Activated CD8-positive, alpha-beta T cell treated with anti-CD3 and anti-CD28 coated beads for 36 hours (primary cell): Measurements from ENCODE around the gene GTF2H1. TPM values are rescaled to one million over a fixed set of nuclear protein-coding genes. Genes with fewer than 3 reads are reported as not detected.
A peak's percentile ranks its signal among the peaks of the same experiment; 100 is the strongest.

Source experiments
- ATAC-seq: fragments of 200-7000 bp; cut with Tn5 transposase; one replicate; pipeline ENCODE4 v1.10.0; 2021; ENCODE audit warnings: mild to moderate bottlenecking, moderate library complexity
- CTCF ChIA-PET: fragments of 350-600 bp; sonication (Branson Sonifier 250); formaldehyde crosslinking; loops from one replicate; lab custom pipeline; 2021; ENCODE audit warnings: antibody characterized with exemption; lab: Charles Lee
- POLR2A ChIA-PET: fragments of 350-600 bp; sonication (Branson Sonifier 250); formaldehyde crosslinking; loops from one replicate; lab custom pipeline; 2021; ENCODE audit warnings: antibody characterized with exemption; lab: Charles Lee
- DNase-seq: peaks from one replicate; pipeline ENCODE4 v3.0.0-alpha.2; 2020
- H3K27ac Mint-ChIP-seq: one replicate; pipeline ENCODE4 v1.8.0; 2021; ENCODE audit warnings: mild to moderate bottlenecking, mixed read lengths
- H3K27me3 Mint-ChIP-seq: one replicate; pipeline ENCODE4 v1.8.0; 2021; ENCODE audit warnings: mixed read lengths
- H3K36me3 Mint-ChIP-seq: one replicate; pipeline ENCODE4 v1.8.0; 2021; ENCODE audit warnings: low read depth, mixed read lengths
- H3K4me1 Mint-ChIP-seq: one replicate; pipeline ENCODE4 v1.8.0; 2021; ENCODE audit warnings: low read depth, mixed read lengths
- H3K4me3 Mint-ChIP-seq: one replicate; pipeline ENCODE4 v1.8.0; 2021; ENCODE audit warnings: mild to moderate bottlenecking, moderate library complexity, mixed read lengths
- H3K9me3 Mint-ChIP-seq: one replicate; pipeline ENCODE4 v1.8.0; 2021; ENCODE audit warnings: mixed read lengths
- intact Hi-C: fragments of 100-400 bp; cut with micrococcal nuclease; formaldehyde crosslinking; loops from one replicate; pipeline ENCODE4 v1.10.0; 2022
- total RNA-seq, 2 experiments: library from RNA; stranded (reverse); gene quantifications; one replicate each; pipeline ENCODE4 v1.2.3, GENCODE V29; 2021
- TF ChIP-seq, protein P1 (sequence below): fragments of 200-600 bp; IDR thresholded peaks from one replicate; pipeline ENCODE4 v1.8.0; 2022; ENCODE audit warnings: antibody characterized with exemption, mild to moderate bottlenecking

Gene GTF2H1
- total RNA-seq, 2 experiments from 2014 or later, result 44.5 to 46.6 TPM

DNA sequence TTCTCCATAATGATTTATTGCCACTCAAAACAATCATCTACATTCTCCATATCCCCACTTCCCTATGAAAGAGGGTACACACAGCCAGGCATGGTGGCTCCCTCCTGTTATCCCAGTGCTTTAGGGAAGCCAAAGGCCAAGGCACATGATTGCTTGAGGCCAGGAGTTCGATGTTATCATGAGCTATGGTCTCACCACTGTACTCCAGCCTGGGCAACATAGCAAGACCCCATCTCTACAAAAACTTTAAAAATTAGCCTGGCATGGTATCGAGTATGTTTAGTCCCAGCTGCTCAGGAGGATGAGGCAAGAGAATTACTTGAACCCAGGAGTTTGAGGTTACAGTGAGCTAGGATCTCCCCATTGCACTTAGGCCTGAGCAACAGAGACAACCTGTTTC is 6.5 kb upstream of the GTF2H1 start:
- no peak overlapping the region for H3K4me3 Mint-ChIP-seq
- H3K9me3 Mint-ChIP-seq, result no peaks in the 10 kb centered on the region
- peaks cover 30% of the 10 kb centered on the region for H3K4me1 Mint-ChIP-seq
- ATAC-seq (no peak), DNase-seq (no peak)
- TF ChIP-seq, protein P1, sequence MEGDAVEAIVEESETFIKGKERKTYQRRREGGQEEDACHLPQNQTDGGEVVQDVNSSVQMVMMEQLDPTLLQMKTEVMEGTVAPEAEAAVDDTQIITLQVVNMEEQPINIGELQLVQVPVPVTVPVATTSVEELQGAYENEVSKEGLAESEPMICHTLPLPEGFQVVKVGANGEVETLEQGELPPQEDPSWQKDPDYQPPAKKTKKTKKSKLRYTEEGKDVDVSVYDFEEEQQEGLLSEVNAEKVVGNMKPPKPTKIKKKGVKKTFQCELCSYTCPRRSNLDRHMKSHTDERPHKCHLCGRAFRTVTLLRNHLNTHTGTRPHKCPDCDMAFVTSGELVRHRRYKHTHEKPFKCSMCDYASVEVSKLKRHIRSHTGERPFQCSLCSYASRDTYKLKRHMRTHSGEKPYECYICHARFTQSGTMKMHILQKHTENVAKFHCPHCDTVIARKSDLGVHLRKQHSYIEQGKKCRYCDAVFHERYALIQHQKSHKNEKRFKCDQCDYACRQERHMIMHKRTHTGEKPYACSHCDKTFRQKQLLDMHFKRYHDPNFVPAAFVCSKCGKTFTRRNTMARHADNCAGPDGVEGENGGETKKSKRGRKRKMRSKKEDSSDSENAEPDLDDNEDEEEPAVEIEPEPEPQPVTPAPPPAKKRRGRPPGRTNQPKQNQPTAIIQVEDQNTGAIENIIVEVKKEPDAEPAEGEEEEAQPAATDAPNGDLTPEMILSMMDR, result no peak
- peaks cover 20% of the 10 kb centered on the region for H3K36me3 Mint-ChIP-seq
- ChIA-PET CTCF (interaction anchor here (1.1 to 2.6 kb wide), 2 partner anchors 10 to 72 kb away, joined by 3 to 10 read pairs; no protein-coding TSS in a partner anchor), POLR2A (no interaction called here)
- intact Hi-C loops, result no loop called here
- no peak overlapping the region for H3K27ac Mint-ChIP-seq
- no peaks in the 10 kb centered on the region for H3K27me3 Mint-ChIP-seq

DNA sequence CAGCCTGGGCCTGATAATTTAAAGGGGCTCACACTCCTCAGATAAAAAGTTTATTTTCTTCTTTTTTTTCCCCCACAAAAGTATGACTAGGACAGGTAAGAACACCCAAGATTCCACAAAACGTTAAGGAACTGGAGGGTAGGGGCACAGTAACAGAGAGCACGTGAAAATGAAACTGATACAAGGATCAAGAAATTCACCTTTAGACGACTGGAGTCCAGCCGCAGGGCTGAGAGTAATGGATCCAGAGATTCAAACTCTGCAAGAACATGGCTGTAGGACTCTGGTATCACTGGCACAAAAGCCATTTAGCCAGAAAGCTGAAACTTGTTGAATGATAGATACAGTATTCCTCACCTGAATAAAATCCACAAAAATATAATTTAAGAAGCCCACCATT is 4.8 kb upstream of the GTF2H1 start:
- no peak for ATAC-seq
- Mint-ChIP-seq H3K9me3 (no peaks in the 10 kb centered on the region), H3K27me3 (no peaks in the 10 kb centered on the region), H3K4me1 (peaks cover 32% of the 10 kb centered on the region), H3K36me3 (peaks cover 11% of the 10 kb centered on the region), H3K4me3 (no peak overlapping the region), H3K27ac (no peak overlapping the region)
- POLR2A ChIA-PET, result no interaction called here
- CTCF ChIA-PET, result no interaction called here
- TF ChIP-seq, protein P1, result no peak
- no peak for DNase-seq
- intact Hi-C loops, result no loop called here

DNA sequence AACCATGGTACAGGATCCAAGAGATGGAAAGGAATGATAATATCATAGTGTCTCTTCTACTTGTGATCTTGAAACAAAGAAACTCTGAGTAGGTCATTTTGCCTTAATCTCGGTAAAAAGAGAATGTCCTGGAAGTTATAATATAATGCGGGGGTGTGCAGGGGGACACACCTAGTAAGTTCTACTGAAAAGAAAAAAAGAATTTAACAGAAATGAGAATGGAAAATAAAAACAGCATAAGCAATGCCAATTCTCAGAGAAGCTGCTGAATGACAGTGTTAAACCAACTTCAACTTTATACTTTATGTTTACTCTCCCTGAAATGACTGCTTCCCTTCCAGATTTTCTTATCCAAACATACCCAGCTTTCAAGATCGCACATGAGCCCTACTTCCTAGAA is 2.5 kb upstream of the GTF2H1 start:
- intact Hi-C loops, result loop anchor here (5.0 kb wide), 3 partner anchors 62 to 312 kb away; partner anchors contain the start of genes SPTY2D1 and TSG101
- ChIA-PET CTCF (interaction anchor here (1.0 to 3.8 kb wide), 4 partner anchors 25 to 244 kb away, joined by 3 to 26 read pairs (median 5); no protein-coding TSS in a partner anchor), POLR2A (interaction anchor here (0.6 to 3.9 kb wide), 4 partner anchors 74 to 314 kb away, joined by 3 to 69 read pairs (median 5); partner anchors contain the start of genes LDHA and SPTY2D1)
- H3K36me3 Mint-ChIP-seq, result peaks cover 19% of the 10 kb centered on the region
- peaks cover 45% of the 10 kb centered on the region for H3K4me1 Mint-ChIP-seq
- H3K9me3 Mint-ChIP-seq, result no peaks in the 10 kb centered on the region
- H3K4me3 Mint-ChIP-seq, result peak overlapping the region; percentile 90
- no peaks in the 10 kb centered on the region for H3K27me3 Mint-ChIP-seq
- TF ChIP-seq, protein P1, result no peak
- ATAC-seq, result no peak
- no peak overlapping the region for H3K27ac Mint-ChIP-seq
- no peak for DNase-seq

DNA sequence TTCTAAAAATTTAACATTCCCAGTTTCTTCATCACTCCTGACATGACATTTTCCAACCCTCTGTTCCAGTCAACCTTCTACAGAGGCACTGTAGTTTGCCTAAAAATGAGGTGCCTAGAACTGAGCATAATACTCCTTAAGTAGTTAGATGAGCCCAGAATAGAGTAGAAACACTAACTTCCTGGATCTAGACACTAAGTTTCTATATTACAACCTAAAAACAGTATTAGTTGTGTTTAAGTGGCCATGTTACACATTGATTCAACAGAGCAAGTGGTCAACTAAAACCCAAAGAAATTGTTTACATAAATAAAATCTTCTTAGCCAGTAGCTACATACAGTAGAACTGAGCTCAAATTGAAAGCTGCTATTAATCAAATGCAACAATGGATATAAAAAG is 1.8 kb upstream of the GTF2H1 start:
- Mint-ChIP-seq H3K27me3 (no peaks in the 10 kb centered on the region), H3K4me3 (peak overlapping the region; percentile 90), H3K4me1 (peaks cover 52% of the 10 kb centered on the region), H3K9me3 (no peaks in the 10 kb centered on the region), H3K36me3 (peaks cover 23% of the 10 kb centered on the region), H3K27ac (no peak overlapping the region)
- POLR2A ChIA-PET, result interaction anchor here (1.2 to 3.9 kb wide), 6 partner anchors 9 to 313 kb away, joined by 3 to 69 read pairs (median 10); partner anchors contain the start of genes LDHA, SPTY2D1 and TSG101
- DNase-seq, result no peak
- TF ChIP-seq, protein P1, result no peak
- intact Hi-C loops, result loop anchor here (5.0 kb wide), 3 partner anchors 62 to 312 kb away; partner anchors contain the start of genes SPTY2D1 and TSG101
- CTCF ChIA-PET, result interaction anchor here (1.0 to 3.8 kb wide), 7 partner anchors 8 to 245 kb away, joined by 3 to 26 read pairs (median 4); no protein-coding TSS in a partner anchor
- ATAC-seq, result no peak

DNA sequence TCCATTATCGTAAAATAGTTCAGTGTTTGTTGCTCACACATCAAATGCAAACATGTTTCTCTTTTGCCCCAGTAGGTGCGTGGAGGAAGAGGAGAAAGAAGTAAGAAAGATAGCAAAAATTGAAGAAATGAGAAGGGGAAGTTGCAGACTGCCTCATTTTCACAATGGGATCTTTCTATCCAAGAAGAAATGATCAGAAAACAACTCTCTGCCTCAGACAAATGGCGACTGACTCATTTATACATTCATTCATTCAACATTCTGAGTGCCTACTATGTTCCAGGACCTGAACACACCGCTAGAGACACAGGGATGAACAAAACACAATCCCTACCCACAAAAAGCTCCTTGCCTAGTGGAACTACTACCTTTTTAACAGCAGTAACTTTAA is 794 bp upstream of the GTF2H1 start:
- H3K4me3 Mint-ChIP-seq, result peak overlapping the region; percentile 90

More for the DNA sequence above, 794 bp upstream of the GTF2H1 start:
- ChIA-PET CTCF (interaction anchor here (1.1 to 3.8 kb wide), 5 partner anchors 9 to 406 kb away, joined by 3 to 26 read pairs (median 4); no protein-coding TSS in a partner anchor), POLR2A (interaction anchor here (0.6 to 3.9 kb wide), 17 partner anchors 8 to 312 kb away, joined by 3 to 69 read pairs (median 4); partner anchors contain the start of genes LDHA and TSG101)
- Mint-ChIP-seq H3K27me3 (no peaks in the 10 kb centered on the region), H3K27ac (peak overlapping the region; percentile 100), H3K36me3 (peaks cover 23% of the 10 kb centered on the region), H3K4me1 (peaks cover 53% of the 10 kb centered on the region), H3K9me3 (no peaks in the 10 kb centered on the region)
- intact Hi-C loops, result loop anchor here (5.0 kb wide), 3 partner anchors 61 to 311 kb away; partner anchors contain the start of genes SPTY2D1 and TSG101
- DNase-seq, result no peak
- TF ChIP-seq, protein P1, result no peak
- ATAC-seq, result peak; percentile 12
